Breast epithelium (tissue), 4 donors: ENCODE measurements around the gene NUP160. TPM values are rescaled to one million over a fixed set of nuclear protein-coding genes. Genes with fewer than 3 reads are reported as not detected.
"Not testable (repeated sequence)": the region's sequence is repeated elsewhere in the genome, so short reads cannot be mapped to it uniquely, and the experiment has no call there.

ENCODE experiments used
- DNase-seq, 2 donors: peaks; one replicate each; pipeline ENCODE4 v3.0.0-alpha.2; 2019; ENCODE audit warnings: low spot score in 2 of 2
- H3K27ac ChIP-seq, 2 donors: fragments of 200-600 bp; sonication (generic) in 1 of 2; one replicate each; pipeline ENCODE4 v1.5.1; 2016 to 2019; ENCODE audit warnings: mild to moderate bottlenecking in 1 of 2
- H3K27me3 ChIP-seq, 2 donors: fragments of 200-600 bp; sonication (generic) in 1 of 2; one replicate each; pipeline versions ENCODE4 v1.5.1 to v1.6.0; 2017 to 2019; ENCODE audit warnings: control low read depth in 1 of 2, mild to moderate bottlenecking in 1 of 2
- H3K36me3 ChIP-seq: fragments of 200-600 bp; one replicate; pipeline ENCODE4 v1.5.1; 2019
- H3K4me1 ChIP-seq, 2 donors: fragments of 200-600 bp; sonication (generic); one replicate each; pipeline ENCODE4 v1.5.1; 2016 to 2019; ENCODE audit warnings: control low read depth in 1 of 2
- H3K4me3 ChIP-seq, 3 donors: fragments of 200-600 bp; sonication (generic); 1 replicate in 2 of 3; 2 replicates in 1 of 3; pipeline ENCODE4 v1.5.1; 2016 to 2019; ENCODE audit warnings: mild to moderate bottlenecking in 3 of 3, moderate library complexity in 2 of 3
- H3K9me3 ChIP-seq, 2 donors: fragments of 200-600 bp; sonication (generic) in 1 of 2; one replicate each; pipeline ENCODE4 v1.5.1; 2016 to 2019; ENCODE audit warnings: control low read depth in 1 of 2
- POLR2A ChIP-seq: fragments of 450-650 bp; IDR thresholded peaks from one replicate; pipeline ENCODE4 v1.6.1; 2016; ENCODE audit warnings: antibody characterized with exemption, mild to moderate bottlenecking, moderate library complexity
- POLR2AphosphoS5 ChIP-seq, 3 donors: sonication (generic); formaldehyde crosslinking; IDR thresholded peaks; one replicate each; pipeline ENCODE4 v1.6.1; 2017; ENCODE audit warnings: antibody characterized with exemption in 3 of 3
- intact Hi-C: fragments of 100-400 bp; cut with DNase I; formaldehyde crosslinking; loops from one replicate; pipeline ENCODE4 v1.15.1; 2023; ENCODE audit warnings: low total_unique reads
- total RNA-seq, 3 donors: library from RNA; depleted of rRNA; stranded (reverse); fragments of >200 nt; gene quantifications; one replicate each; pipeline ENCODE4 v1.1.0, GENCODE V29; 2016
- TF ChIP-seq, protein P1 (sequence below), 3 donors: fragments of 450-650 bp; IDR thresholded peaks; one replicate each; pipeline ENCODE4 v1.5.1; 2016 to 2017; ENCODE audit warnings: antibody characterized with exemption in 3 of 3, mild to moderate bottlenecking in 3 of 3, moderate library complexity in 3 of 3

NUP160 gene
- total RNA-seq, 3 donors from 2014 or later: 28.2 to 41.4 (median 40.6) TPM

GRCh38 chr11:47783087-47783610 is 65.0 kb downstream of the NUP160 start:
- intact Hi-C loops: no loop called here
- Histone ChIP-seq H3K27ac (no peak overlapping the region), H3K36me3 (no peaks in the 10 kb centered on the region), H3K4me1 (no peaks in the 10 kb centered on the region), H3K4me3 (no peak overlapping the region), H3K9me3 (no peaks in the 10 kb centered on the region), H3K27me3 (no peaks in the 10 kb centered on the region)
- no peak for DNase-seq
- TF ChIP-seq, protein P1, sequence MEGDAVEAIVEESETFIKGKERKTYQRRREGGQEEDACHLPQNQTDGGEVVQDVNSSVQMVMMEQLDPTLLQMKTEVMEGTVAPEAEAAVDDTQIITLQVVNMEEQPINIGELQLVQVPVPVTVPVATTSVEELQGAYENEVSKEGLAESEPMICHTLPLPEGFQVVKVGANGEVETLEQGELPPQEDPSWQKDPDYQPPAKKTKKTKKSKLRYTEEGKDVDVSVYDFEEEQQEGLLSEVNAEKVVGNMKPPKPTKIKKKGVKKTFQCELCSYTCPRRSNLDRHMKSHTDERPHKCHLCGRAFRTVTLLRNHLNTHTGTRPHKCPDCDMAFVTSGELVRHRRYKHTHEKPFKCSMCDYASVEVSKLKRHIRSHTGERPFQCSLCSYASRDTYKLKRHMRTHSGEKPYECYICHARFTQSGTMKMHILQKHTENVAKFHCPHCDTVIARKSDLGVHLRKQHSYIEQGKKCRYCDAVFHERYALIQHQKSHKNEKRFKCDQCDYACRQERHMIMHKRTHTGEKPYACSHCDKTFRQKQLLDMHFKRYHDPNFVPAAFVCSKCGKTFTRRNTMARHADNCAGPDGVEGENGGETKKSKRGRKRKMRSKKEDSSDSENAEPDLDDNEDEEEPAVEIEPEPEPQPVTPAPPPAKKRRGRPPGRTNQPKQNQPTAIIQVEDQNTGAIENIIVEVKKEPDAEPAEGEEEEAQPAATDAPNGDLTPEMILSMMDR (IDR thresholded peaks at IDR 0.05): no peak
- TF ChIP-seq POLR2A (no peak), POLR2AphosphoS5 (IDR thresholded peaks at IDR 0.05) (no peak)

DNA sequence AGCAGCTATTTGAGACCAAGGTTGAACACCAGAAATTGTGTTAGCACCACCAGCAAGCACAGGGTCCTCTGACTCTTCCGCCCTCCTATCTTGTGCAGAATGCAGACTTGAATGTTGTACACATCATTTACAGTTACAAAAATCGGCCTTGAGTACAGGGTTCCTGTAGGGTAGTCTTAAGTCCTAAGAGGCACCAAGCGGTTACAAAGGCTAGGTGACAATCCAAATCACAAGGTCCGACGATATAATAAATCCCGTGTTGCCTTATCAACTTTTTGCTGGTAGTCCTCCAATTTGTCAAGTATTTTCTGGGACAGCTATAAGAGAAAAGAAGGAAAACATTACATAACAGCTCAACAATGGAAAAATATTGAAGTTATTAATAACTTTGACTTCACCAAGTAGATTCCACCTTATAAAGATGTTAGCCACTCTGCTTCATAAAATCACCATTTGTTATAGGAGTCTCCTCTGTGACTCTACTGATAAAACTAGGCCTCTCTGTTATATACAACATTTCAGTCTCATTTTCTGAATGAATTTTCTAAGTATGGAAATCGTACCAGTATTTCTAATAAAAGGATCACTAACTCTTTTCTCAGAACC is 69.2 kb downstream of the NUP160 start:
- Histone ChIP-seq H3K4me1 (no peaks in the 10 kb centered on the region), H3K36me3 (no peaks in the 10 kb centered on the region), H3K9me3 (no peaks in the 10 kb centered on the region), H3K27me3 (no peaks in the 10 kb centered on the region), H3K27ac (no peak overlapping the region), H3K4me3 (no peak overlapping the region)
- intact Hi-C loops: no loop called here
- TF ChIP-seq POLR2A (no peak), POLR2AphosphoS5 (IDR thresholded peaks at IDR 0.05) (no peak)
- TF ChIP-seq, protein P1 (IDR thresholded peaks at IDR 0.05): no peak
- no peak for DNase-seq

GRCh38 chr11:47775240-47775869 is 72.8 kb downstream of the NUP160 start:
- no peak for TF ChIP-seq POLR2A
- TF ChIP-seq, protein P1 (IDR thresholded peaks at IDR 0.05): no peak
- TF ChIP-seq POLR2AphosphoS5 (IDR thresholded peaks at IDR 0.05): no peak
- H3K36me3 ChIP-seq: no peaks in the 10 kb centered on the region
- H3K9me3 ChIP-seq: no peaks in the 10 kb centered on the region
- H3K4me3 ChIP-seq: no peak overlapping the region
- DNase-seq: no peak
- no peaks in the 10 kb centered on the region for H3K4me1 ChIP-seq
- H3K27me3 ChIP-seq: no peaks in the 10 kb centered on the region
- H3K27ac ChIP-seq: no peak overlapping the region
- intact Hi-C loops: no loop called here

GRCh38 chr11:47773882-47774281 is 74.3 kb downstream of the NUP160 start:
- DNase-seq: no peak
- H3K9me3 ChIP-seq: no peaks in the 10 kb centered on the region
- TF ChIP-seq POLR2AphosphoS5 (IDR thresholded peaks at IDR 0.05) (no peak), POLR2A (no peak)
- TF ChIP-seq, protein P1 (IDR thresholded peaks at IDR 0.05): no peak
- H3K4me3 ChIP-seq: no peak overlapping the region
- H3K4me1 ChIP-seq: no peaks in the 10 kb centered on the region
- H3K36me3 ChIP-seq: no peaks in the 10 kb centered on the region
- H3K27me3 ChIP-seq: no peaks in the 10 kb centered on the region
- H3K27ac ChIP-seq: no peak overlapping the region
- intact Hi-C loops: no loop called here

GRCh38 chr11:47769556-47769955 is 78.6 kb downstream of the NUP160 start:
- H3K9me3 ChIP-seq, H3K4me3 ChIP-seq, H3K27me3 ChIP-seq, intact Hi-C loops, H3K36me3 ChIP-seq, H3K4me1 ChIP-seq, H3K27ac ChIP-seq: not testable (repeated sequence)
- DNase-seq: peak in 1 of 2 donors; percentile 11
